Suprapubic skin (tissue), 4 donors: ENCODE measurements around the gene GLCCI1.

Source experiments
- EP300 ChIP-seq: sonication (generic); formaldehyde crosslinking; IDR thresholded peaks from one replicate; pipeline ENCODE4 v1.6.1; 2017; ENCODE audit warnings: antibody characterized with exemption
- POLR2A ChIP-seq, 2 donors: fragments of 450-650 bp; IDR thresholded peaks; one replicate each; pipeline ENCODE4 v1.6.1; 2017; ENCODE audit warnings: antibody characterized with exemption in 2 of 2, mild to moderate bottlenecking in 2 of 2, moderate library complexity in 2 of 2
- POLR2AphosphoS5 ChIP-seq, 3 donors: sonication (generic); formaldehyde crosslinking; IDR thresholded peaks; one replicate each; pipeline ENCODE4 v1.6.1; 2017; ENCODE audit warnings: antibody characterized with exemption in 3 of 3
- TF ChIP-seq, protein P1 (sequence below), 2 donors: fragments of 200-600 bp in 1 of 2; fragments of 450-650 bp in 1 of 2; sonication (generic) in 1 of 2; IDR thresholded peaks; one replicate each; pipeline ENCODE4 v1.5.1; 2016 to 2019; ENCODE audit warnings: antibody characterized with exemption in 2 of 2, mild to moderate bottlenecking in 1 of 2, moderate library complexity in 1 of 2

DNA sequence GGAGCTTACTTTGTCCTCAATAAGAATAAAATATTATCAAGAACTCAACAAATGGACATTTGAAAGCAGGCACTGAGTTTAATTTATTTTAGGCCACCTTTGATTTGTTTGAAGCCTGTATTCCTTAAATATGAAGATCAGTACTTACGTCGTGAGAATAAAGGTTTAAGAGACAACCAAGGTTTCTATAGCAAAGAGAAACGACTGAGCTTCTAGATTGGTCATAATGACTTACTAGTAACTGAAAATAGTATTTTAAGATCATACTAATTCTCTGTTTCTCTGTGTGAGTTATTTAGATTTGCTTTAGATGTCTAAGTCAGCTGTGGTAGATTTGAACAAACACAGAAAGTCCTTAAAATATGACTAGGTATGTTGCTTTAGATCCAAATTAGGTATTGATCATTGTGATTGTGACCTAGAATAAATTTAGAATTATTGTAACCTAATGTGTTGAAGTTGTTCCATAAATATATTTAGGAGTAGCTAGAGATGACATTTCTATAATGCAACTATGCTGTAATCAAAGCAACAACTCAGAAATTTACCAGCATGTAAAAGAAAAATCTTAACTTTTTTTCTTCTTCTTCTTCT is 2.4 kb upstream of the GLCCI1 start:
- TF ChIP-seq, protein P1, sequence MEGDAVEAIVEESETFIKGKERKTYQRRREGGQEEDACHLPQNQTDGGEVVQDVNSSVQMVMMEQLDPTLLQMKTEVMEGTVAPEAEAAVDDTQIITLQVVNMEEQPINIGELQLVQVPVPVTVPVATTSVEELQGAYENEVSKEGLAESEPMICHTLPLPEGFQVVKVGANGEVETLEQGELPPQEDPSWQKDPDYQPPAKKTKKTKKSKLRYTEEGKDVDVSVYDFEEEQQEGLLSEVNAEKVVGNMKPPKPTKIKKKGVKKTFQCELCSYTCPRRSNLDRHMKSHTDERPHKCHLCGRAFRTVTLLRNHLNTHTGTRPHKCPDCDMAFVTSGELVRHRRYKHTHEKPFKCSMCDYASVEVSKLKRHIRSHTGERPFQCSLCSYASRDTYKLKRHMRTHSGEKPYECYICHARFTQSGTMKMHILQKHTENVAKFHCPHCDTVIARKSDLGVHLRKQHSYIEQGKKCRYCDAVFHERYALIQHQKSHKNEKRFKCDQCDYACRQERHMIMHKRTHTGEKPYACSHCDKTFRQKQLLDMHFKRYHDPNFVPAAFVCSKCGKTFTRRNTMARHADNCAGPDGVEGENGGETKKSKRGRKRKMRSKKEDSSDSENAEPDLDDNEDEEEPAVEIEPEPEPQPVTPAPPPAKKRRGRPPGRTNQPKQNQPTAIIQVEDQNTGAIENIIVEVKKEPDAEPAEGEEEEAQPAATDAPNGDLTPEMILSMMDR (IDR thresholded peaks at IDR 0.05) = no peak
- TF ChIP-seq POLR2A (IDR thresholded peaks at IDR 0.05) = no peak
- no peak for TF ChIP-seq POLR2AphosphoS5 (IDR thresholded peaks at IDR 0.05)
- TF ChIP-seq EP300 = no peak
